GM04504 (cell line): ENCODE measurements around the gene SPARC.
"Not testable (repeated sequence)": the region's sequence is repeated elsewhere in the genome, so short reads cannot be mapped to it uniquely, and the experiment has no call there.

Experiments
- DNase-seq: peaks from one replicate; pipeline ENCODE4 v3.0.0-alpha.2; 2012; ENCODE audit warnings: low read depth

The SPARC gene

GRCh38 chr5:151686674-151687407 lies at the start of gene SPARC:
Gene SPARC (minus strand): TSS chr5:151686915. CDS start chr5:151676188, 10,727 bp downstream.
- DNase-seq = peak; percentile 96

- DNase-seq = no peak
These were observed 48.9 kb upstream of the SPARC start for GRCh38 chr5:151735646-151736045.

GRCh38 chr5:151734064-151734408 lies 47.3 kb upstream of the SPARC start:
- no peak for DNase-seq

- peak; percentile 64 for DNase-seq
These were observed 46.8 kb upstream of the SPARC start for GRCh38 chr5:151733358-151734063.

- DNase-seq = no peak
These were observed 43.7 kb upstream of the SPARC start for GRCh38 chr5:151730381-151730780.

GRCh38 chr5:151729597-151729996 lies 42.9 kb upstream of the SPARC start:
- not testable (repeated sequence) for DNase-seq

GRCh38 chr5:151724360-151724759 lies 37.6 kb upstream of the SPARC start:
- DNase-seq = no peak

- DNase-seq = no peak
These were observed 35.8 kb upstream of the SPARC start for GRCh38 chr5:151722546-151722945.

GRCh38 chr5:151721812-151722391 lies 35.2 kb upstream of the SPARC start:
- DNase-seq = no peak

- DNase-seq = no peak
These were observed 34.5 kb upstream of the SPARC start for GRCh38 chr5:151721087-151721646.

- DNase-seq = no peak
These were observed 33.5 kb upstream of the SPARC start for GRCh38 chr5:151720215-151720614.

- no peak for DNase-seq
These were observed 32.7 kb upstream of the SPARC start for GRCh38 chr5:151719228-151720000.

- no peak for DNase-seq
These were observed 31.9 kb upstream of the SPARC start for GRCh38 chr5:151718646-151719045.

- DNase-seq = no peak
These were observed 31.4 kb upstream of the SPARC start for GRCh38 chr5:151718153-151718552.

- DNase-seq = no peak
These were observed 30.7 kb upstream of the SPARC start for GRCh38 chr5:151717416-151717815.

GRCh38 chr5:151709109-151709735 lies 22.5 kb upstream of the SPARC start:
- no peak for DNase-seq

- DNase-seq = no peak
These were observed 21.4 kb upstream of the SPARC start for GRCh38 chr5:151708126-151708525.

- DNase-seq = no peak
These were observed 20.9 kb upstream of the SPARC start for GRCh38 chr5:151707567-151707966.

GRCh38 chr5:151706906-151707305 lies 20.2 kb upstream of the SPARC start:
- DNase-seq = no peak

- DNase-seq = no peak
These were observed 17.1 kb upstream of the SPARC start for GRCh38 chr5:151703780-151704179.

- DNase-seq = no peak
These were observed 16.5 kb upstream of the SPARC start for GRCh38 chr5:151703227-151703626.

GRCh38 chr5:151700820-151701219 lies 14.1 kb upstream of the SPARC start:
- no peak for DNase-seq
